ENCODE data around the gene B3GALT5.

The B3GALT5 gene

GRCh38 chr21:39658066-39658465 lies 45.3 kb downstream of the B3GALT5 start:
- Histone ChIP-seq H3K27ac (ENCODE audit: low read depth, low read length) (no peak overlapping the region), H3K9ac (ENCODE audit: low read length) (no peak overlapping the region), H3K9me3 (ENCODE audit: control insufficient read depth, insufficient read depth, low read depth, low read length) (peaks cover 6% of the 10 kb centered on the region; the same call in 1 of the 2 replicates), H3K4me3 (ENCODE audit: low read depth, low read length) (no peak overlapping the region), H3K36me3 (ENCODE audit: control insufficient read depth, insufficient read depth, low read length) (peaks cover 88% of the 10 kb centered on the region), H3K4me1 (ENCODE audit: control insufficient read depth, insufficient read depth, low read length) (peaks cover 6% of the 10 kb centered on the region), H3K27me3 (ENCODE audit: control insufficient read depth, insufficient read depth, low read length) (no peaks in the 10 kb centered on the region)

GRCh38 chr21:39659070-39659815 lies 46.5 kb downstream of the B3GALT5 start:
- Histone ChIP-seq H3K27ac (ENCODE audit: low read depth, low read length) (no peak overlapping the region), H3K27me3 (ENCODE audit: control insufficient read depth, insufficient read depth, low read length) (no peaks in the 10 kb centered on the region), H3K9me3 (ENCODE audit: control insufficient read depth, insufficient read depth, low read depth, low read length) (no peaks in the 10 kb centered on the region), H3K36me3 (ENCODE audit: control insufficient read depth, insufficient read depth, low read length) (peaks cover 86% of the 10 kb centered on the region), H3K4me1 (ENCODE audit: control insufficient read depth, insufficient read depth, low read length) (peaks cover 6% of the 10 kb centered on the region), H3K9ac (ENCODE audit: low read length) (no peak overlapping the region), H3K4me3 (ENCODE audit: low read depth, low read length) (no peak overlapping the region)

DNA sequence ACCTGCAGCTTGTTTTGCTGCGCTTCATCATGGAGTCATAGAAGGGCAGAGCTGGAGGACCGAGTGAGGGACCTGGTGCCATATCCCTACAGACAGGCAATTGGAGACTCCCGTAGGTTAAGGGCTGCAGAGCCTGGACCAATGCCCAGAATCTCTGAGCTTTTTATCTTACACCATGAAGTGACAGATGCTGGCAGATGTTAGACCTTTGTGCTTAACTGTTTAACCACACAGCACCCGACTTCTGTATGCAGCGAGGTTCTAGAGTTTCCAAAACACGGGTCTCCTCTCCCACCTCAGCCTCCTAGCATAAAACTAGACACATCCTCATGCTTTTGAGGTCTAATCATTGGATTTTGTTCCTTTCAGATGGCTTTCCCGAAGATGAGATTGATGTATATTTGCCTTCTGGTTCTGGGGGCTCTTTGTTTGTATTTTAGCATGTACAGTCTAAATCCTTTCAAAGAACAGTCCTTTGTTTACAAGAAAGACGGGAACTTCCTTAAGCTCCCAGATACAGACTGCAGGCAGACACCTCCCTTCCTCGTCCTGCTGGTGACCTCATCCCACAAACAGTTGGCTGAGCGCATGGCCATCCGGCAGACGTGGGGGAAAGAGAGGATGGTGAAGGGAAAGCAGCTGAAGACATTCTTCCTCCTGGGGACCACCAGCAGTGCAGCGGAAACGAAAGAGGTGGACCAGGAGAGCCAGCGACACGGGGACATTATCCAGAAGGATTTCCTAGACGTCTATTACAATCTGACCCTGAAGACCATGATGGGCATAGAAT lies 47.6 kb downstream of the B3GALT5 start:
- H3K4me1 ChIP-seq (ENCODE audit: control insufficient read depth, insufficient read depth, low read length): peaks cover 6% of the 10 kb centered on the region
- no peak overlapping the region for H3K27ac ChIP-seq (ENCODE audit: low read depth, low read length)
- no peak overlapping the region for H3K9ac ChIP-seq (ENCODE audit: low read length)
- peaks cover 85% of the 10 kb centered on the region for H3K36me3 ChIP-seq (ENCODE audit: control insufficient read depth, insufficient read depth, low read length)
- H3K4me3 ChIP-seq (ENCODE audit: low read depth, low read length): no peak overlapping the region
- no peaks in the 10 kb centered on the region for H3K9me3 ChIP-seq (ENCODE audit: control insufficient read depth, insufficient read depth, low read depth, low read length)
- H3K27me3 ChIP-seq (ENCODE audit: control insufficient read depth, insufficient read depth, low read length): no peaks in the 10 kb centered on the region

DNA sequence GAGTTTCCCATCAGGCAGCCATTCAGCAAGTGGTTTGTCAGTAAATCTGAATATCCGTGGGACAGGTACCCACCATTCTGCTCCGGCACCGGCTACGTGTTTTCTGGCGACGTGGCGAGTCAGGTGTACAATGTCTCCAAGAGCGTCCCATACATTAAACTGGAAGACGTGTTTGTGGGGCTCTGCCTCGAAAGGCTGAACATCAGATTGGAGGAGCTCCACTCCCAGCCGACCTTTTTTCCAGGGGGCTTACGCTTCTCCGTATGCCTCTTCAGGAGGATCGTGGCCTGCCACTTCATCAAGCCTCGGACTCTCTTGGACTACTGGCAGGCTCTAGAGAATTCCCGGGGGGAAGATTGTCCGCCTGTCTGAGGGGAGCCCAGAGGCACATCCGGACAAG lies 48.4 kb downstream of the B3GALT5 start:
- H3K4me3 ChIP-seq (ENCODE audit: low read depth, low read length): no peak overlapping the region

DNA sequence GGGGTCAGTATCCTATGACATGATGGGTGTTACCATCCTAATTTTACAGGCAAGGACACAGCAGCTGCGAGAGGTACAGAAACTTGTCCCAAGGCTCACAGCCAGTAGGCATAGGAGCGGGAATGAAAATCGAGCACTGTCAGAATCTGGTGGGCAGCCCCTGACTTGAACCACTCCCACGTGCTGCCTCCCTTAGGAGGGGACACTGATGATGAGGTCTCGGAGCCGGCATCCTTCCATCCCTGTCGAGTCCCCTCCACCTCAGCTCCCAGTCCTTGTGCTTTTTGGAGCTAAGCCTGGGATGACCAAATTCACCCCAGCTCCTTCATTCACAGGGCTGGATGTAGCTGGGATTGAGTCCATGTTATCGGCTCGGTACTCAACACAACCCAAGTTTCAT lies 49.0 kb downstream of the B3GALT5 start:
- Histone ChIP-seq H3K27ac (ENCODE audit: low read depth, low read length) (no peak overlapping the region), H3K4me3 (ENCODE audit: low read depth, low read length) (no peak overlapping the region), H3K4me1 (ENCODE audit: control insufficient read depth, insufficient read depth, low read length) (peaks cover 6% of the 10 kb centered on the region), H3K9me3 (ENCODE audit: control insufficient read depth, insufficient read depth, low read depth, low read length) (no peaks in the 10 kb centered on the region), H3K36me3 (ENCODE audit: control insufficient read depth, insufficient read depth, low read length) (peaks cover 84% of the 10 kb centered on the region), H3K27me3 (ENCODE audit: control insufficient read depth, insufficient read depth, low read length) (no peaks in the 10 kb centered on the region), H3K9ac (ENCODE audit: low read length) (no peak overlapping the region)

More for the DNA sequence above, 48.4 kb downstream of the B3GALT5 start:
- Histone ChIP-seq H3K36me3 (ENCODE audit: control insufficient read depth, insufficient read depth, low read length) (peaks cover 85% of the 10 kb centered on the region), H3K27me3 (ENCODE audit: control insufficient read depth, insufficient read depth, low read length) (no peaks in the 10 kb centered on the region), H3K27ac (ENCODE audit: low read depth, low read length) (no peak overlapping the region), H3K4me1 (ENCODE audit: control insufficient read depth, insufficient read depth, low read length) (peaks cover 6% of the 10 kb centered on the region), H3K9me3 (ENCODE audit: control insufficient read depth, insufficient read depth, low read depth, low read length) (no peaks in the 10 kb centered on the region), H3K9ac (ENCODE audit: low read length) (no peak overlapping the region)

DNA sequence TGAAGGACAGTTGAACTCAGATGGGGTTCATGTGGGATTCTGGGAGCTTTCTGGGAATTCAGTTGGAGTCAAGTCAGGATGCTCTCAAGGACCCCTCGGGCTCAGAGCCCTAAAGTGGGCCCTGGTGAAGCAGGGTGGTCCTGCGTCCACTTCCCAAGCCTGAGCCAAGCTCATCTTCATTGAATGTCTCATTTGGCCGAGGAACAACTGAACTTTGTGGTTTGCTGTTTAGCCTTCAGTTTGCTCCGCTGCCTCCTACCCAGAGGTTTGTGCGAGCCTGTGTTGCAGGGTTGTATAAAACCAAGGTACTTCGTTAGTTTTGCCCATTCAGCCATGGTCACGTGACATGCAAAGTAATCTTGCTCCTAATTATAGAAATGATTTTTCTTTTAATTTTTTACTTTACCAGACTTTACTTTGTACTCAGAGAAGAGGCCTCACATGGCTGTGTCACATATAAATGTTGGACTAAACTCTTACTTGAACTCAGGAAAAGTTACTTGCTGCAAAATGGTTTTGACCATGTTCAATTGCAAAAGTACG lies 49.7 kb downstream of the B3GALT5 start:
- no peak overlapping the region for H3K4me3 ChIP-seq (ENCODE audit: low read depth, low read length)
- H3K9ac ChIP-seq (ENCODE audit: low read length): no peak overlapping the region
- peaks cover 6% of the 10 kb centered on the region for H3K4me1 ChIP-seq (ENCODE audit: control insufficient read depth, insufficient read depth, low read length)
- H3K27ac ChIP-seq (ENCODE audit: low read depth, low read length): no peak overlapping the region
- no peaks in the 10 kb centered on the region for H3K27me3 ChIP-seq (ENCODE audit: control insufficient read depth, insufficient read depth, low read length)
- peaks cover 83% of the 10 kb centered on the region for H3K36me3 ChIP-seq (ENCODE audit: control insufficient read depth, insufficient read depth, low read length)
- H3K9me3 ChIP-seq (ENCODE audit: control insufficient read depth, insufficient read depth, low read depth, low read length): no peaks in the 10 kb centered on the region

- Histone ChIP-seq H3K4me1 (ENCODE audit: control insufficient read depth, insufficient read depth, low read length) (peaks cover 6% of the 10 kb centered on the region), H3K9ac (ENCODE audit: low read length) (no peak overlapping the region), H3K27ac (ENCODE audit: low read depth, low read length) (no peak overlapping the region), H3K36me3 (ENCODE audit: control insufficient read depth, insufficient read depth, low read length) (peaks cover 82% of the 10 kb centered on the region), H3K9me3 (ENCODE audit: control insufficient read depth, insufficient read depth, low read depth, low read length) (no peaks in the 10 kb centered on the region), H3K4me3 (ENCODE audit: low read depth, low read length) (no peak overlapping the region), H3K27me3 (ENCODE audit: control insufficient read depth, insufficient read depth, low read length) (no peaks in the 10 kb centered on the region)
Measured at GRCh38 chr21:39663066-39663465, 50.3 kb downstream of the B3GALT5 start.

DNA sequence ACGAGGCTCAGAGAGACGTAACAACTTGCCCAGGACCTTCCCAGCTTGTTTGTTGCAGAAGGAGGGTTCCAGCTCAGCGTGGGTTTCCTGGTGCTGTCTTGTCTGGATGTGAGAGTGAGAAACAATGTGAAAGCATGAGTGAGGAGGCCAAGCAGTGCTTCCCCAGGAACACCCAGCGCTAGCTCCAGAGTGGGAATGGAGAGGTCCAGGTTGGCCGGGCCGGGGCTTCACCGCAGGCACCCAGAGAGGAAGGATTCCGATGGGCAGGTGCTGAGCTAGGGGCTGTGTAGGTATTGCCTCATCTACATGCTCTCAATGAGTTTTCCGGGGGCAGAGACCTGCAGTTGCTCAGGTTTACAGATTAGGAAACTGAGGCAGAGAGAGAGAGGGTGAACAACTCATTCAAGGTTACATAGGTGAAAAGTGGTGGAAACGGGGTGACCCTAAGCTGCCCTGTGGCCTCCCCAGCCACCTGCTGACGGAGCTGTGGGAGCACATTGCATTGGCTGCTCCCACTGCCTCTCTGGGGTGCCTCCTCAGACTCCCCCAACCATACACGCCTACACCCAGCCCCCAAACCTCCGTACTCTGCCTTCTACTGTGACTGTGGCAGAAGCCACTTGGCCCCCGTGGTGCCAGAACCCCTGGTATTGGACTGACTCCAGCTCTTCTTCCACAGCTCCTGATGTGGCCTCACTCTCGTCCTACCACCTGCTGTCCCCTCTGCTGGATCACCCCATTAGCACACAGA lies 51.2 kb downstream of the B3GALT5 start:
- H3K4me3 ChIP-seq (ENCODE audit: low read depth, low read length): no peak overlapping the region
- no peaks in the 10 kb centered on the region for H3K27me3 ChIP-seq (ENCODE audit: control insufficient read depth, insufficient read depth, low read length)
- no peaks in the 10 kb centered on the region for H3K9me3 ChIP-seq (ENCODE audit: control insufficient read depth, insufficient read depth, low read depth, low read length)
- no peak overlapping the region for H3K9ac ChIP-seq (ENCODE audit: low read length)
- peaks cover 6% of the 10 kb centered on the region; the same call in 1 of the 2 replicates for H3K4me1 ChIP-seq (ENCODE audit: control insufficient read depth, insufficient read depth, low read length)
- no peak overlapping the region for H3K27ac ChIP-seq (ENCODE audit: low read depth, low read length)
- H3K36me3 ChIP-seq (ENCODE audit: control insufficient read depth, insufficient read depth, low read length): peaks cover 82% of the 10 kb centered on the region

- Histone ChIP-seq H3K36me3 (ENCODE audit: control insufficient read depth, insufficient read depth, low read length) (peaks cover 78% of the 10 kb centered on the region), H3K4me1 (ENCODE audit: control insufficient read depth, insufficient read depth, low read length) (peaks cover 6% of the 10 kb centered on the region; the same call in 1 of the 2 replicates), H3K9me3 (ENCODE audit: control insufficient read depth, insufficient read depth, low read depth, low read length) (no peaks in the 10 kb centered on the region), H3K27ac (ENCODE audit: low read depth, low read length) (no peak overlapping the region), H3K27me3 (ENCODE audit: control insufficient read depth, insufficient read depth, low read length) (no peaks in the 10 kb centered on the region), H3K9ac (ENCODE audit: low read length) (no peak overlapping the region), H3K4me3 (ENCODE audit: low read depth, low read length) (no peak overlapping the region)
Measured at GRCh38 chr21:39664586-39664985, 51.8 kb downstream of the B3GALT5 start.

- Histone ChIP-seq H3K27me3 (ENCODE audit: control insufficient read depth, insufficient read depth, low read length) (no peaks in the 10 kb centered on the region), H3K4me1 (ENCODE audit: control insufficient read depth, insufficient read depth, low read length) (no peaks in the 10 kb centered on the region), H3K4me3 (ENCODE audit: low read depth, low read length) (no peak overlapping the region), H3K9ac (ENCODE audit: low read length) (no peak overlapping the region), H3K36me3 (ENCODE audit: control insufficient read depth, insufficient read depth, low read length) (peaks cover 67% of the 10 kb centered on the region), H3K9me3 (ENCODE audit: control insufficient read depth, insufficient read depth, low read depth, low read length) (no peaks in the 10 kb centered on the region), H3K27ac (ENCODE audit: low read depth, low read length) (no peak overlapping the region)
Measured at GRCh38 chr21:39666026-39666425, 53.3 kb downstream of the B3GALT5 start.
